Measurements from ENCODE around the gene PARD3. TPM values are rescaled to one million over a fixed set of nuclear protein-coding genes. Genes with fewer than 3 reads are reported as not detected.
A peak's percentile ranks its signal among the peaks of the same experiment; 100 is the strongest.
"Not testable (repeated sequence)": the region's sequence is repeated elsewhere in the genome, so short reads cannot be mapped to it uniquely, and the experiment has no call there.

The PARD3 gene
- total RNA-seq, 3 donors from 2014 or later = 48.2 to 93.7 (median 60.6) TPM

GRCh38 chr10:34710391-34710751 lies 104.7 kb downstream of the PARD3 start:
- intact Hi-C loops (cut with DNase I; ENCODE audit: low total_unique reads) = no loop called here
- Histone ChIP-seq H3K36me3 (no peaks in the 10 kb centered on the region), H3K9me3 (no peaks in the 10 kb centered on the region), H3K27me3 (no peaks in the 10 kb centered on the region), H3K27ac (peak overlapping the region; percentile 71 to 73), H3K4me1 (peaks cover 0 to 3% of the 10 kb centered on the region in 2 donors), H3K4me3 (no peak overlapping the region)
- DNase-seq (ENCODE audit: low spot score in 2 of 2) = peak in 1 of 2 donors; percentile 41
- TF ChIP-seq CTCF (IDR thresholded peaks at IDR 0.05) (no peak), POLR2AphosphoS5 (IDR thresholded peaks at IDR 0.05) (peak in 1 of 3 donors; percentile 12)

- no peaks in the 10 kb centered on the region for H3K9me3 ChIP-seq
- peaks cover 0 to 3% of the 10 kb centered on the region in 2 donors for H3K4me1 ChIP-seq
- H3K4me3 ChIP-seq = no peak overlapping the region
- no peaks in the 10 kb centered on the region for H3K36me3 ChIP-seq
- H3K27me3 ChIP-seq = no peaks in the 10 kb centered on the region
- intact Hi-C loops (cut with DNase I; ENCODE audit: low total_unique reads) = no loop called here
- TF ChIP-seq POLR2A (IDR thresholded peaks at IDR 0.05) = no peak
- no peak for DNase-seq (ENCODE audit: low spot score in 2 of 2)
- H3K27ac ChIP-seq = peak overlapping the region; percentile 71 to 73
Observed at GRCh38 chr10:34709637-34710390, 105.3 kb downstream of the PARD3 start.

GRCh38 chr10:34707656-34708055 lies 107.4 kb downstream of the PARD3 start:
- H3K9me3 ChIP-seq = no peaks in the 10 kb centered on the region
- no peaks in the 10 kb centered on the region for H3K27me3 ChIP-seq
- H3K4me1 ChIP-seq = peaks cover 0 to 3% of the 10 kb centered on the region in 2 donors
- intact Hi-C loops (cut with DNase I; ENCODE audit: low total_unique reads) = no loop called here
- no peaks in the 10 kb centered on the region for H3K36me3 ChIP-seq
- H3K4me3 ChIP-seq = no peak overlapping the region
- no peak overlapping the region for H3K27ac ChIP-seq
- no peak for TF ChIP-seq POLR2AphosphoS5 (IDR thresholded peaks at IDR 0.05)
- DNase-seq (ENCODE audit: low spot score in 2 of 2) = no peak

DNA sequence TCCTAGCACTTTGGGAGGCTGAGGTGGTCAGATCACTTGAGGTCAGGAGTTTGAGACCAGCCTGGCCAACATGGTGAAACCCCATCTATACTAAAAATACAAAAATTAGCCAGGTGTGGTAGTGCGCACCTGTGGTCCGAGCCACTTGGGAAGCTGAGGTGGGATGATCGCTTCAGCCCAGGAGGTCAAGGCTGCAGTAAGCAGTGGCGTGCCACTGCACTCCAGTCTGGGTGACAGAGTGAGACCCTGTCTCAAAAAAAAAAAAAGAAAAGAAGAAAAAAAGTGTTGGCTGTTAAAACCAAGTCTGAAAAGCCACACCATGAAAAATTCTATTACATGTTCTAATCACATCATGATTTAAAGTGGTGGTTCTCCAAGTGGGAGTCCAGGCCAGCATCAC lies 108.1 kb downstream of the PARD3 start:
- H3K27me3 ChIP-seq; H3K4me1 ChIP-seq; DNase-seq (ENCODE audit: low spot score in 2 of 2); H3K9me3 ChIP-seq; intact Hi-C loops (cut with DNase I; ENCODE audit: low total_unique reads); H3K27ac ChIP-seq; H3K36me3 ChIP-seq; H3K4me3 ChIP-seq: not testable (repeated sequence)

- Histone ChIP-seq H3K9me3 (no peaks in the 10 kb centered on the region), H3K4me3 (no peak overlapping the region), H3K4me1 (no peaks in the 10 kb centered on the region), H3K36me3 (no peaks in the 10 kb centered on the region), H3K27me3 (no peaks in the 10 kb centered on the region), H3K27ac (no peak overlapping the region)
- DNase-seq (ENCODE audit: low spot score in 2 of 2) = no peak
- intact Hi-C loops (cut with DNase I; ENCODE audit: low total_unique reads) = no loop called here
- TF ChIP-seq POLR2A (IDR thresholded peaks at IDR 0.05) (no peak), POLR2AphosphoS5 (IDR thresholded peaks at IDR 0.05) (no peak), CTCF (IDR thresholded peaks at IDR 0.05) (no peak)
Observed at GRCh38 chr10:34706147-34706546, 108.9 kb downstream of the PARD3 start.

GRCh38 chr10:34705563-34705962 lies 109.5 kb downstream of the PARD3 start:
- intact Hi-C loops (cut with DNase I; ENCODE audit: low total_unique reads) = no loop called here
- TF ChIP-seq CTCF (IDR thresholded peaks at IDR 0.05) (no peak), POLR2A (IDR thresholded peaks at IDR 0.05) (no peak), POLR2AphosphoS5 (IDR thresholded peaks at IDR 0.05) (no peak)
- no peaks in the 10 kb centered on the region for H3K27me3 ChIP-seq
- no peak for DNase-seq (ENCODE audit: low spot score in 2 of 2)
- no peaks in the 10 kb centered on the region for H3K36me3 ChIP-seq
- H3K27ac ChIP-seq = no peak overlapping the region
- H3K4me3 ChIP-seq = no peak overlapping the region
- H3K4me1 ChIP-seq = no peaks in the 10 kb centered on the region
- H3K9me3 ChIP-seq = no peaks in the 10 kb centered on the region
